ENCODE results near the gene PPP2CA. TPM values are rescaled to one million over a fixed set of nuclear protein-coding genes. Genes with fewer than 3 reads are reported as not detected.

The PPP2CA gene
- total and polyA plus RNA-seq, 2 of the 13 experiments (the other 11 are each of a cell fraction or from before 2014, with no cell fraction given) = 82.4 to 171 TPM

GRCh38 chr5:134225780-134226440 is at the start of gene PPP2CA (continued):
- TF ChIP-seq ZNF609 (CRISPR knock-in tag; IDR thresholded peaks at IDR 0.05; ENCODE audit: borderline replicate concordance) = 0 out of 2 replicates have a peak, but pooled peaks have one; percentile 52
- TF ChIP-seq ZNF530 (CRISPR knock-in tag; IDR thresholded peaks at IDR 0.05; ENCODE audit: low read depth) = no peak
- no peak for TF ChIP-seq NFRKB (IDR thresholded peaks at IDR 0.05)
- TF ChIP-seq NRL (CRISPR knock-in tag; IDR thresholded peaks at IDR 0.05; ENCODE audit: borderline replicate concordance) = peak; percentile 24
- peak; percentile 72; the same call in 1 of the 2 replicates for TF ChIP-seq KDM5B (CRISPR knock-in tag; IDR thresholded peaks at IDR 0.05; ENCODE audit: borderline replicate concordance)
- TF ChIP-seq SAP130 (CRISPR knock-in tag; IDR thresholded peaks at IDR 0.05; ENCODE audit: low read depth) = peak; percentile 33
- no peak for TF ChIP-seq PREB (CRISPR knock-in tag; IDR thresholded peaks at IDR 0.05)
- TF ChIP-seq ZNF234 (CRISPR knock-in tag; conservative IDR thresholded peaks at IDR 0.05) = no peak
- no peak for TF ChIP-seq MEF2D (CRISPR knock-in tag; IDR thresholded peaks at IDR 0.05)
- TF ChIP-seq SALL2 (CRISPR knock-in tag; IDR thresholded peaks at IDR 0.05) = no peak; the same call in none of the 2 replicates
- TF ChIP-seq ZC3H4 (CRISPR knock-in tag; IDR thresholded peaks at IDR 0.05; ENCODE audit: borderline replicate concordance) = no peak
- TF ChIP-seq RFX1 (IDR thresholded peaks at IDR 0.05) = no peak
- TF ChIP-seq DPF2 (CRISPR knock-in tag; IDR thresholded peaks at IDR 0.05; ENCODE audit: borderline replicate concordance, low read depth) = no peak
- peak; percentile 70 for TF ChIP-seq ZNF589 (CRISPR knock-in tag; conservative IDR thresholded peaks at IDR 0.05)
- TF ChIP-seq E2F5 (CRISPR knock-in tag; conservative IDR thresholded peaks at IDR 0.05) = no peak
- peak; percentile 96 for TF ChIP-seq MYPOP (CRISPR knock-in tag; IDR thresholded peaks at IDR 0.05)
- TF ChIP-seq ZSCAN12 (CRISPR knock-in tag; IDR thresholded peaks at IDR 0.05) = no peak
- TF ChIP-seq THYN1 (CRISPR knock-in tag; IDR thresholded peaks at IDR 0.05; ENCODE audit: borderline replicate concordance, low read depth) = no peak

Measured in HepG2 (cell line).